IPS-NIHi7 (cell line): ENCODE measurements around the gene CASR.
"Not testable (repeated sequence)": the region's sequence is repeated elsewhere in the genome, so short reads cannot be mapped to it uniquely, and the experiment has no call there.

Experiments
- DNase-seq: peaks from one replicate; pipeline ENCODE4 v3.0.0; 2012; ENCODE audit warnings: mixed read lengths; ENCODE audit errors: extremely low spot score

CASR gene

DNA sequence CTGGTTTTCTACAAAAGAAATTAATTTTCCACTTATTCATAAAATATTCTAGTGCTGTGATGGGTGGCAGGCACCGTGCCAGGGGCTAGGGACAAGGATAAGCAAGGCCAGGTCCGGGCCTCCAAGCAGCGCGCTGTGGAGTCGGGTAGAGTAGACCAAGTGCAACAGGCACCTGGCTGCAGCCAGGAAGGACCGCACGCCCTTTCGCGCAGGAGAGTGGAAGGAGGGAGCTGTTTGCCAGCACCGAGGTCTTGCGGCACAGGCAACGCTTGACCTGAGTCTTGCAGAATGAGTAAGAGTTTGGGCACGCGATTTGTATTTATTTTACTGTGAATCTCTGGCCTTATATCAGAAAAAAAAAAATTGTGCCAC, at the start of gene CASR:
Gene CASR (plus strand): TSS at position 148 of the 372 bp plus-strand sequence. CDS start 70,522 bp downstream, outside the sequence.
- peak; percentile 50 for DNase-seq

GRCh38 chr3:122146466-122146865, 37.0 kb upstream of the CASR start:
- DNase-seq = no peak

GRCh38 chr3:122148941-122149627, 34.4 kb upstream of the CASR start:
- DNase-seq = no peak

DNA sequence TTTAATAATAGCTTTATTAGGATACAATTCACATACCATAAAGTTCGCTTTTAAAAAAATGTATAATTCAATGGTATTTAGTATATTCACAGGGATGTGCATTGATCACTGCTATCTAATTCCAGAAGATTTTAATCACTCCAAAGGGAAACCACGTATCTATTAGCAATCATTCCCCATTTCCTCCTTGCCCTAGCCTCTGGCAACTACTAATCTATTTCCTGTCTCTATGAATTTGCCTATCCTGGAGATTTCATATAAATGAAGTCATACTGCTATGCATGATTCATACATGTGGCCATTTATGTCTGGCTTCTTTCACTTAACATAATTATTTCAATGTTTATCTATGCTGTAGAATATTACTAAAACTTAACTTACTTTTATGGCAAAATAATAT, 32.0 kb upstream of the CASR start:
- no peak for DNase-seq

- not testable (repeated sequence) for DNase-seq
Measured at GRCh38 chr3:122164983-122165382, 18.5 kb upstream of the CASR start.

DNA sequence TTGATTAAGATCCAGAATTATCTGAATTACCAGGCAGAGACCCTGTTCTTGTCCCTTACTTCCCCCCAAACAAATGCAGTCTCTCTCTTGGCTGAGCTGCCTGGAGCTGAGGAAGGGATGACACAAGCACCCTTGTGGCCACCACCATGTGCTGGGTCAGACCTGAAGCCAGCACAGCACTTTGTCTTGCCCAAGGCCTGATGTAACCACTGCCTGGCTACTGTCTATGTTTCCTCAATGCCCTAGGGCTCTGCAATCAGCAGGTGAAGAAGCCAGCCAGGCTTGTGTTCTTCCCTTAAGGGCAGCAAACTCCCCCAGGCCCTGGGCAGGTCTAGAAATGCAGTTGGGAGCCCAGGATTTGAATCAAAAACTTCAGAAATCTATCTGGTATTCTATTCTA, 15.8 kb upstream of the CASR start:
- DNase-seq = no peak

DNA sequence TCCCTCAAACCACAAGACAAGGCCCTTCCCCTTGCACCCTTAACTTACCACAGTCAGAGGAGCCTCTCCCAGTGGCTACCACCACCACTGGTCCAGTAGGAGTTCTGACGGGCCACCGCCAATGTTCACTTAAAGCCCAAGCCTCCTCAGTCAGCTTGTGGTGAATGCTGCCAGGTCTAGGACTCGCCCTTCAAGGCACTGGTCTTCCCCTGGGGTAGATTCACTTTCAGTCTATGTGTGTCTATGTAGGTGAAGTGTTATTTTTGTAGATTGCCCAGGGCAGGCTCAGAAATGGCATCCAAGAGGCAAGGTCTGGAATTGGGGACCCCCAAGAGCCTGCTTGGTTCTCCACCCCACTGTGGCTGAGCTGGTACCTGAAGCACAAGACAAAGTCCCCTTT, 15.4 kb upstream of the CASR start:
- DNase-seq = no peak

- DNase-seq = no peak
Measured at GRCh38 chr3:122169911-122170310, 13.6 kb upstream of the CASR start.

GRCh38 chr3:122171361-122171760, 12.1 kb upstream of the CASR start:
- not testable (repeated sequence) for DNase-seq

- DNase-seq = no peak
Measured at GRCh38 chr3:122178711-122179110, 4.8 kb upstream of the CASR start.

GRCh38 chr3:122183893-122184590, 574 bp downstream of the CASR start:
- peak; percentile 38 for DNase-seq

GRCh38 chr3:122184591-122184929, 1.1 kb downstream of the CASR start:
- DNase-seq = no peak

DNA sequence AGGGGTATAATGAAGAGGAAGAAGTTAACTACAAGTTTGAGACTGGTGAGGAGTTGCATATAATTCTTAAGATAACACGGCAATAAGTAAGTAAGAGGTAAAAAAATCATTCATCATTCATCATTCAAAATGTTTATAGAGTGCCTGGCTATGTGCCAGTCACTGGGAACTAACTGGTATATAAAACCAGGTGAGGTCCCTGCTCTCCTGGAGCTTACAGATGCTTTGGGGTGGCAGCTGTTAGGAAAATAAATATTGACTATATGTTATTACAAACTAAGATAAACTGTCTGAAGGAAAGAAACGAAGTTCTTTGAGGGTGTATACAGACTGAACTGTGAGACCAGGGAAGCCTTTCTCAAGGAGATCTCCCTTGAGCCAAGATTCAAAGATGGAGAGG, 2.9 kb downstream of the CASR start:
- DNase-seq = no peak

GRCh38 chr3:122188737-122189136, 5.3 kb downstream of the CASR start:
- no peak for DNase-seq

- DNase-seq = no peak
Measured at GRCh38 chr3:122189357-122189756, 5.9 kb downstream of the CASR start.

- DNase-seq = no peak
Measured at GRCh38 chr3:122190525-122190924, 7.1 kb downstream of the CASR start.

GRCh38 chr3:122198966-122199365, 15.5 kb downstream of the CASR start:
- no peak for DNase-seq

DNA sequence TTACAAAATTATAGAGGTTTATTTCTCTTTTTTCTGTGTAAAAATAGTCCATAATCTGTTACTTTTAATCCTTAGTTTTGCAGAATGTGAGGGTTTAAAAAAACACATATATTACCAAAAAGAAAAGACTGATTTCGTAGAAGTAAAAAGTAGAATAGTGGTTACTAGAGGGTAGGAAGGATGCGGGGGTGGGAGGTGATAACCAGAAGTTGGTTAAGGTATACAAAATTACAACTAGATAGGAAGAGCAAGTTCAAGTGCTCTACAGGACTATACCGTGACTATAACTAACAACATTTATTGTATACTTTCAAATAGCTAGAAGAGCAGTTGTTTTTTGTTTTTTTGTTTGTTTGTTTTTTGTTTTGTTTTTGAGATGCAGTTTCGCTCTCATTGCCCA, 16.1 kb downstream of the CASR start:
- DNase-seq = no peak

DNA sequence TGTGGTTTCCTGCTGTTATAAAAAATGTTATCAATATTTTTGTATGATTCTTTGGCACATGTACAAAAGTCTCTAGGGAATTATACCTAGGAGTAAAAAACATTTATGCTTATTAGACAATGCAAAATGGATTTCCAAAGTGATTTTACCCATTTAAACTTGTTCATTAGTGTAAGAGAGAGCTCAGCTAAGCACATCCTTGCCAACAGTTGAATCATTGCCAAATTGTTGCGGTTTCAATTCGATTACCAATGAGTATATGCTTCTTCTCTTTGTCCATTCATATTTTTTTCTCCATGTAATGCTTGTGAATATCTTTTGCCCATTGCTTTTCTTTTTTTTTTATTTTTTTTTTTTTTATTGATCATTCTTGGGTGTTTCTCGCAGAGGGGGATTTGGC, 17.2 kb downstream of the CASR start:
- DNase-seq = no peak

DNA sequence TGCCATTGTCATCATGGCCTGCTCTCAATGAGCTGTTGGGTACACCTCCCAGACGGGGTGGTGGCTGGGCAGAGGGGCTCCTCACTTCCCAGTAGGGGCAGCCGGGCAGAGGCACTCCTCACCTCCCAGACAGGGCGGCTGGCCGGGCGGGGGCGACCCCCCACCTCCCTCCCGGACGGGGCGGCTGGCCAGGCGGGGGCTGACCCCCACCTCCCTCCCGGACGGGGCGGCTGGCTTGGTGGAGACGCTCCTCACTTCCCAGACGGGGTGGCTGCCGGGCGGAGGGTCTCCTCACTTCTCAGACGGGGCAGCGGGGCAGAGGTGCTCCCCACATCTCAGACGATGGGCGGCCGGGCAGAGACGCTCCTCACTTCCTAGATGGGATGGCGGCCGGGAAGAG, 18.0 kb downstream of the CASR start:
- not testable (repeated sequence) for DNase-seq

DNA sequence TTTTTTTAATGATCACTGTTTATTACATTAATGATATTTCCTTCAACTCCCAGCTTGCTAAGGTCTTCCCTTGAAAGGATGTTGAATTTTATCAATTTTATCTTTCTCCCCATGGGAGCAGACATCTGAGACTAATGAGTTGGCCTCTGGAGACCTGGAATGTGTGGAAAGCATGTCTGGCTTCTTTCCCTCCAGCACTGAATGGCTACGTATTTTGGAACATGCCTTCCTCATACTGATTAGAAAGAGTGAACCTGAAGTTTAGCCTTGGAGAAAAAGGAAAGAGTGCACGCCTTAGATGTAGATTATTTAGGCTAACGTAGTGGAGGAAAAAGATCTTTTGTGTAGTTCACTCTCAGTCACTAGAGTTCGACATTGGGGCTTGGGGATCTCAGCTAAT, 25.1 kb downstream of the CASR start:
- no peak for DNase-seq

DNA sequence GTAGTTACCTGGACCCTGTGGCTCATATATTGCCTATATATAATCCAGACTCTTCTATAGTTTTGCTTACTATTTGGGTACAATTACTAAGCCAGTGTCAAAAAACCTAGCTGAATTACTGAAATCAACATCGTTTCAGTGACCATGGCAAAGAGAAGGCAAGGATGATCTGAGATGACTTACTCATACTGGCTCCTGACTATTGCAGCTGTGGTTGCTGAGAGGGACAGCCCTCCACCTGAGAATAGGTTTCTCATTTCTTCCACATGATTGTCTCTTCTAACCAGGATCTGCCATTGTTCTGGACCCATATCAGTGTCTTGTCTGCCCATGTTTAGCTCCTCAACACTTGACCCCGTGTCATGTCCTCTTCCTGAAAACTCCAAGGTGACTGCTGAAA, 30.2 kb downstream of the CASR start:
- no peak for DNase-seq

GRCh38 chr3:122214711-122215110, 31.2 kb downstream of the CASR start:
- DNase-seq = no peak
